Measurements from ENCODE around the gene DEPDC5. TPM values are rescaled to one million over a fixed set of nuclear protein-coding genes. Genes with fewer than 3 reads are reported as not detected.

Gene DEPDC5
- total RNA-seq, 3 donors from 2014 or later (not counting 1 experiment from before 2014, with no cell fraction given), result 56.7 to 67.9 (median 62.6) TPM

DNA sequence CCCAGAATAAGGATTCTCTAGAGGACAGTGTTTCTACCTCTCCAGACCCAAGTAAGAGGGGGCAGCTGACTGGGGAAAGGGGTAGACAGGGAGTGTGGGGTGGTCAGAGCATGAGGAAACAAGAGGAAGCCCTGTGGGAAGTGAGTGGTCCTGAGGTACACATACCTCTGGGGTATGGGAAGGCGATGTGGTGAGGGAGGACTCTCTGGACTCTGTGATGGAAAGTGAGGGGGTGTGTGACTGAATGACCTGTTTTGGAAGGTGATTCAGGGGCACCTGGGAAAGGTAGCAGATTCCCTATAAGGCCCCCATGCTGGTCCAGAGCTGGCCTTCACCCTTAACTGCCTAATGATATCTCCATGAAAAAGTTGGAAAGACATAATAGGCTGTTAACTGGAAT lies 80.1 kb downstream of the DEPDC5 start:
- Histone ChIP-seq H3K27ac (ENCODE audit: low read length) (no peak overlapping the region), H3K4me3 (ENCODE audit: low read length) (no peak overlapping the region), H3K27me3 (ENCODE audit: control insufficient read depth, insufficient read depth, low read length) (no peaks in the 10 kb centered on the region), H3K4me1 (ENCODE audit: control insufficient read depth, insufficient read depth, low read length) (no peaks in the 10 kb centered on the region), H3K9me3 (ENCODE audit: control insufficient read depth, insufficient read depth, low read length) (no peaks in the 10 kb centered on the region), H3K36me3 (ENCODE audit: control insufficient read depth, insufficient read depth, low read length) (peaks cover 42% of the 10 kb centered on the region)
- Mint-ChIP-seq H3K4me1 (no peaks in the 10 kb centered on the region), H3K9me3 (no peaks in the 10 kb centered on the region), H3K27me3 (ENCODE audit: low read depth in 2 of 2) (no peaks in the 10 kb centered on the region), H3K36me3 (peaks cover 9% of the 10 kb centered on the region), H3K27ac (no peak overlapping the region), H3K4me3 (no peak overlapping the region)
- 96% methylated on average over 1 of the region's 1 CpG for WGBS (ENCODE audit: insufficient coverage)
- DNase-seq, result no peak
- intact Hi-C loops (cut with micrococcal nuclease), result no loop called here
- no peak for ATAC-seq
- TF ChIP-seq CTCF (IDR thresholded peaks at IDR 0.05), result no peak

- TF ChIP-seq CTCF (IDR thresholded peaks at IDR 0.05), result no peak
- Mint-ChIP-seq H3K9me3 (no peaks in the 10 kb centered on the region), H3K27ac (no peak overlapping the region), H3K27me3 (ENCODE audit: low read depth in 2 of 2) (no peaks in the 10 kb centered on the region), H3K36me3 (no peaks in the 10 kb centered on the region), H3K4me1 (no peaks in the 10 kb centered on the region), H3K4me3 (no peak overlapping the region)
- intact Hi-C loops (cut with micrococcal nuclease), result no loop called here
- no peaks in the 10 kb centered on the region for H3K4me1 ChIP-seq (ENCODE audit: control insufficient read depth, insufficient read depth, low read length)
- peaks cover 50% of the 10 kb centered on the region for H3K36me3 ChIP-seq (ENCODE audit: control insufficient read depth, insufficient read depth, low read length)
- H3K9me3 ChIP-seq (ENCODE audit: control insufficient read depth, insufficient read depth, low read length), result no peaks in the 10 kb centered on the region
- H3K27ac ChIP-seq (ENCODE audit: low read length), result no peak overlapping the region
- 91% methylated on average over 5 of the region's 5 CpGs for WGBS (ENCODE audit: insufficient coverage)
- no peaks in the 10 kb centered on the region for H3K27me3 ChIP-seq (ENCODE audit: control insufficient read depth, insufficient read depth, low read length)
- ATAC-seq, result no peak
- no peak overlapping the region for H3K4me3 ChIP-seq (ENCODE audit: low read length)
- DNase-seq, result no peak
These were observed 82.2 kb downstream of the DEPDC5 start for GRCh38 chr22:31836010-31836409.

GRCh38 chr22:31838917-31839316 lies 85.1 kb downstream of the DEPDC5 start:
- Histone ChIP-seq H3K36me3 (ENCODE audit: control insufficient read depth, insufficient read depth, low read length) (peaks cover 58% of the 10 kb centered on the region), H3K9me3 (ENCODE audit: control insufficient read depth, insufficient read depth, low read length) (no peaks in the 10 kb centered on the region), H3K4me3 (ENCODE audit: low read length) (no peak overlapping the region), H3K27me3 (ENCODE audit: control insufficient read depth, insufficient read depth, low read length) (no peaks in the 10 kb centered on the region), H3K27ac (ENCODE audit: low read length) (no peak overlapping the region), H3K4me1 (ENCODE audit: control insufficient read depth, insufficient read depth, low read length) (no peaks in the 10 kb centered on the region)
- Mint-ChIP-seq H3K36me3 (peaks cover 9% of the 10 kb centered on the region), H3K4me3 (no peak overlapping the region), H3K4me1 (no peaks in the 10 kb centered on the region), H3K27me3 (ENCODE audit: low read depth in 2 of 2) (no peaks in the 10 kb centered on the region), H3K27ac (no peak overlapping the region), H3K9me3 (no peaks in the 10 kb centered on the region)
- no peak for ATAC-seq
- no peak for TF ChIP-seq CTCF (IDR thresholded peaks at IDR 0.05)
- DNase-seq, result no peak
- intact Hi-C loops (cut with micrococcal nuclease), result no loop called here
- 86% methylated on average over 1 of the region's 3 CpGs for WGBS (ENCODE audit: insufficient coverage)

- Histone ChIP-seq H3K36me3 (ENCODE audit: control insufficient read depth, insufficient read depth, low read length) (peaks cover 57% of the 10 kb centered on the region), H3K27me3 (ENCODE audit: control insufficient read depth, insufficient read depth, low read length) (no peaks in the 10 kb centered on the region), H3K4me1 (ENCODE audit: control insufficient read depth, insufficient read depth, low read length) (no peaks in the 10 kb centered on the region), H3K27ac (ENCODE audit: low read length) (no peak overlapping the region), H3K4me3 (ENCODE audit: low read length) (no peak overlapping the region), H3K9me3 (ENCODE audit: control insufficient read depth, insufficient read depth, low read length) (no peaks in the 10 kb centered on the region)
- Mint-ChIP-seq H3K4me3 (no peak overlapping the region), H3K36me3 (peaks cover 9% of the 10 kb centered on the region), H3K27me3 (ENCODE audit: low read depth in 2 of 2) (no peaks in the 10 kb centered on the region), H3K27ac (no peak overlapping the region), H3K4me1 (no peaks in the 10 kb centered on the region), H3K9me3 (no peaks in the 10 kb centered on the region)
- WGBS (ENCODE audit: insufficient coverage), result 95% methylated on average over 1 of the region's 1 CpG
- DNase-seq (no peak), ATAC-seq (no peak)
- TF ChIP-seq CTCF (IDR thresholded peaks at IDR 0.05), result no peak
- intact Hi-C loops (cut with micrococcal nuclease), result no loop called here
These were observed 86.2 kb downstream of the DEPDC5 start for GRCh38 chr22:31839986-31840385.
